ENCODE data around the gene CENPQ.

DNA sequence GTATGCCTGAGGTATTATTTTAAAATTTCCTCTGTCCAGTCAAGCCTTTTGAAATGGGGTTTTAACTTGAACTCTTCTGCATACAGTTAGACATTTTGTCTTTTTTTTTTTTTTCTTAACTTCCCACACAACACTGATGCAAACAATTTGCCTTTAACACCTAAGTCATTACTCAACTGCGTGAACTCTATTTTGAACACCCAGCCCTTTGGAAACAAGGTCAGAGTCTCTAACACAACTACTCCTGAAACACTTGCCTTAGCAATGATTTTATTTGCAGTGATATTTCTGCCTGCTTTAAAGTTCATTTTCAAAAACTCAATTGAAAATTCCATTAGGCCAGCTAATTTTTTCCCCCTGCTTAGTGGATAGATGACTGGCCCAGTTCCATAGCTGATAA lies 60.7 kb downstream of the CENPQ start:
- TF ChIP-seq, protein P1, sequence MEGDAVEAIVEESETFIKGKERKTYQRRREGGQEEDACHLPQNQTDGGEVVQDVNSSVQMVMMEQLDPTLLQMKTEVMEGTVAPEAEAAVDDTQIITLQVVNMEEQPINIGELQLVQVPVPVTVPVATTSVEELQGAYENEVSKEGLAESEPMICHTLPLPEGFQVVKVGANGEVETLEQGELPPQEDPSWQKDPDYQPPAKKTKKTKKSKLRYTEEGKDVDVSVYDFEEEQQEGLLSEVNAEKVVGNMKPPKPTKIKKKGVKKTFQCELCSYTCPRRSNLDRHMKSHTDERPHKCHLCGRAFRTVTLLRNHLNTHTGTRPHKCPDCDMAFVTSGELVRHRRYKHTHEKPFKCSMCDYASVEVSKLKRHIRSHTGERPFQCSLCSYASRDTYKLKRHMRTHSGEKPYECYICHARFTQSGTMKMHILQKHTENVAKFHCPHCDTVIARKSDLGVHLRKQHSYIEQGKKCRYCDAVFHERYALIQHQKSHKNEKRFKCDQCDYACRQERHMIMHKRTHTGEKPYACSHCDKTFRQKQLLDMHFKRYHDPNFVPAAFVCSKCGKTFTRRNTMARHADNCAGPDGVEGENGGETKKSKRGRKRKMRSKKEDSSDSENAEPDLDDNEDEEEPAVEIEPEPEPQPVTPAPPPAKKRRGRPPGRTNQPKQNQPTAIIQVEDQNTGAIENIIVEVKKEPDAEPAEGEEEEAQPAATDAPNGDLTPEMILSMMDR (IDR thresholded peaks at IDR 0.05), result no peak
- TF ChIP-seq POLR2A (IDR thresholded peaks at IDR 0.05), result no peak
